HG03196 (cell line): ENCODE results near the gene BPIFB4.
"Not testable (repeated sequence)": the region's sequence is repeated elsewhere in the genome, so short reads cannot be mapped to it uniquely, and the experiment has no call there.

ENCODE experiments used
- ATAC-seq: cut with Tn5 transposase; IDR thresholded peaks from one replicate; pipeline ENCODE4 v1.9.1; 2021; ENCODE audit not compliant: unreplicated experiment

Gene BPIFB4

DNA sequence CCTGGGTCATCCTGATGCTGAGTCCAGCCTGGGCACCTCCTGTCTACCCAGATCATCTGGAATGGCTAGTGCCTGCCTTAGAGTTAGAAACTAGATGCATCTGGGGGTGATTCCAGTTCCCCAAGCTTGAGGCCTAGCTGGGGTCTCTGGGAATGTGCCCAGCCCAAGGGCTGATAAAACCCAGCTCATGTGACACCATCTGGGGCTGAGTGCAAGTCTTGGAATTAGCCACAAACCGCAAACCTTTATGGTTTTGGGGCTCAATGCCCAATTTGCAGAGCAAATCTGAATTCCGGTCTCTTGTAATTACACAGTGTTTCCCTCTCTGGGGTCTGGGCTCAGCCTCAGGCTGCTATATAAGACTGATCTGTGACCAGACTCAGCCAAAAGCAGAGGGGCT is at the start of gene BPIFB4:
Gene BPIFB4 (plus strand): TSS at position 385 of the 400 bp plus-strand sequence. CDS start 1,884 bp downstream, outside the sequence.
- ATAC-seq, result no peak

DNA sequence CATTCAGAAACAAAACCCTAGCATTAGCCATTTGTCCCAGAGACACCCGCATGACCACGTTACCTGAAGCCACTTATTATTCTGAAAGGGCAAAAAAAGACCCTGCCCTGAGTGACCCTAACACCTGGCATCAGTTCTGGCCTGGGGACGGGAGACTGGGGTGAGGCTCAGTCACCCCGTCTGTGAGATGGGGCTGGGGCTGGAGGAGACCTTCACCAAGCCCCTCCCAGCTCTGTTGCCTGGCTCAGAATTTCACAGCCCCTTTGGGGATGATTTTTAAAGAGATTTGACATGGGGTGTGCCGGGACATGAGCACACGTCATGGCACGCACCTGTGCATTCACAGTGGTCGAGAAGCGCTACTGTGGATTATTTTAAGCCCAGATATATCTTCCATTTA is 49.4 kb upstream of the BPIFB4 start:
- no peak for ATAC-seq

DNA sequence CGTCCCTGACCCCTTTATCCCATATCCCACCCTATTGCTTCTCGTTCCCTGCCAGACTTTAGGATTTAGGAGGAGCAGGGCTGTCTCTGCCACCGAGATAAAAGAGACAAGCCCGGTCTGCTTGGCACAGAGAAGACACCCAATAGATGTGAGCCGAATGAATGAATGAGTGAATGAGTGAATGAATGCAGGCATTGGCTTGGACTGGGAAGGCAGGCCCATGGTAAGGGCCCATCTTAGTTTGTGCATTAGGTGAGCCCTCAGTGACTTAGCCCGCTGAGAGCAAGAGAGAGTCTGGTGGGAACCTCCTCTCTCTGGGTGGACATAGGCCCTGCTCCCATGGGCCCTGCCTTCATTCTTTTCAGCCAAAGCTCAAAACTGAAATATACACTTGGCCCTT is 48.9 kb upstream of the BPIFB4 start:
- ATAC-seq, result no peak

DNA sequence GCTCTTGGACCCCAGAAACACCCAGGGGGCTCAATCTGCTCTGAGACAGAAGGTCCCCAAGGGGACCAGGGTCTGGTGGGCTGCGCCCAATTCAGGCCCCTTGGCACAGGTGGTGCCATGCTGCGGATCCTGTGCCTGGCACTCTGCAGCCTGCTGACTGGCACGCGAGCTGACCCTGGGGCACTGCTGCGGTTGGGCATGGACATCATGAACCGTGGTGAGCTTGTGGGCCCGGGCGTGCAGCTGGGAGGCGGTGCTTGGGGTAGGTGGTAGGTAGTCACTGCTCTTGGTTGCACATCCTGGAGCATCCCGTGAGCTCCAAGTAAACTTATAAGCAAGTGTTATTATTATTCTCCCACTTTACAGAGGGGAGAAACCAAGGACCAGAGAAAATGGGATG is 47.9 kb upstream of the BPIFB4 start, which contains the start of gene BPIFB6:
Gene BPIFB6 (plus strand): TSS at position 118 of the 400 bp plus-strand sequence. CDS start 0 bp downstream, at position 118.
- ATAC-seq, result no peak

DNA sequence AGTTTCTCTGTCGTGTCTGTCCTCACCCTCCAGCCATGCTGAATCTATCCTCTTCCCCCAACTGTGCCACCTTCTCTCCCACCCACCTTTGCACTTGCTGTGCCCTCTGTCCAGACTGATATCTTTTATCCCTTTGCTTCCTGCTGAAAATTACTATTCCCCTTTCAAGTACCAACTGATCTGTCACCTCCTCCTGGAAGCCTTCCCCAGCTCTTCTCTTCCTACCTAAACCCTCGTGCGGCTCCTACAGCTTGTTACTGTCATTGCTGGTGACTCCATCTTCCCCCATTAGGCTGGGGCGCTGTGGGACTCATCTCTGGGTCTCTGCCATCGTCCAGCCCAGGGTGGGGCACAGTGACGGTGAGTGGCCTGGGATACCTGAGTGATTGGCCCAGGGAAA is 46.9 kb upstream of the BPIFB4 start:
- ATAC-seq, result no peak

DNA sequence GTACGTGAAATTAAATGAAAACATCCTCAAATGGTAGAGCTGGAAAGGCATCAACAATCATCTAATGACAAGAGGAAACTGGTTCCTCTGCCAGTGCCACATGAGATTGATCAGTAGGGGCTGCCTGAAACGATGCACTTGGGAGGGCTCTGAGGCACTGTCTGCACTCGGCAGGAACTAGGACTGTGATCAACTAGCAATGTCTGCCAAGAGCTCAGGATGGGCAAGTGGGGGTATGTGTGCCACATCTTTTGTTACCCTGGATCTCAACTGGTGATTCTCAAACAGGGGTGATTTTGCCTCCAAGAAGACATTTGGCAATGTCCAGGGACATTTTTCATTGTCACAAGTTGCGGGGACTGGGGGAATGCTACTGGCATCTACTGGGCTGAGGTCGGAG is 46.1 kb upstream of the BPIFB4 start:
- ATAC-seq, result no peak

DNA sequence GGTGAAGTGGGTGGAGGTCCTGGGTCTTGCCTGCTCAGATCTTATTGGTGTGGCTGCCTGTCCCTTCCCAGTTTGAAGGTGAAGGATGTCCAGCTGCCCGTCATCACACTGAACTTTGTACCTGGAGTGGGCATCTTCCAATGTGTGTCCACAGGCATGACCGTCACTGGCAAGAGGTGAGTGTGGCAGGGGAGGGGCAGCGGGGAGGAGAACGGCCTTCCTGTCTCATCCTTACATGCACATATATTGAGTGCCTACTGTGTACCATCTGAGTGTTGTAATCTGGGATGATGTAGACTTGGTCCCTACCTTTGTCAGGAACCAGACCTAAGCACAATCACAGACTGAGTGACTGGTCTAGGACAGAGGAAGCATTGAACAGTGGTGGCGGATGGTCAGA is 45.3 kb upstream of the BPIFB4 start:
- ATAC-seq, result no peak

DNA sequence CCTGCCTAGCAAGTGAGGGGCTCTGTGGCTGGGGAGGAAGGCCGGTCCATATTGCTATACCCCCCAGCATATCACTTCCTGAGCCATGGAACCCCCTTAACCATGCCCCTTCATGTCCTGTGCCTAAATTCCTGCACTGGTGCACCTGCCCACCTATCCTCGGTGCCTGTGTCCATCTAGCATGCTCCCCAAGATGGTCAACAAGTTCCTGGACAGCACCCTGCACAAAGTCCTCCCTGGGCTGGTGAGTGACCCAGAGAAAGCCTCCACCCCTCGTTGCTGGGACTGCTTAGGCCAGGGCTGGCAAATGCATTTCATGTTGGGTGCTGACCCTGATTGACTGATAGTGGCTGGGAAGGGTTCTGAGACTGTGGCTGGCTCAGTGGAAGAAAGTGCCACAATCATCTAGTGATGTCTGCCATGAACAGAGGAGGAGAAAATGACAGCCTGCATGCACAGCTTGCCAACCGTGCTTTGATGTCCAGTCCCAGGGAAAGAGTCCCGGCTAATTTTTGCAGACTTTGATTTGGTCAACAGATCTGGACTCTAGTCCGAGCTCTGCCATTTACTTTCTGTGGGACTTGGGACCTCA is 44.4 kb upstream of the BPIFB4 start:
- ATAC-seq, result no peak

DNA sequence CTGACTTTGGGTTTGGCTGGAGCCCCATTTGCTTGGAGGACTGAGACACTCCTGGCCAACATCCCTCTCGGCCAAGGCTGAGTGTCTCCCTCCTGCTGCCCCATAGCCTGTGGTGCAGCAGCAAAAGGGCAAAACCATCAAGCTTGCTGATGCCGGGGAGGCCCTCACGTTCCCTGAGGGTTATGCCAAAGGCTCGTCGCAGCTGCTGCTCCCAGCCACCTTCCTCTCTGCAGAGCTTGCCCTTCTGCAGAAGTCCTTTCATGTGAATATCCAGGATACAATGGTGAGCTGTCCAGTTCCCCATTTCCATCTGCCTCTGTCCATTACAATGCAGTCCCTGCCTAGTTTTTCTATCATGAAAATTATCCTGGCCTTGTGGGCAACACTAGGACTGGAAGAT is 42.0 kb upstream of the BPIFB4 start:
- ATAC-seq, result no peak

DNA sequence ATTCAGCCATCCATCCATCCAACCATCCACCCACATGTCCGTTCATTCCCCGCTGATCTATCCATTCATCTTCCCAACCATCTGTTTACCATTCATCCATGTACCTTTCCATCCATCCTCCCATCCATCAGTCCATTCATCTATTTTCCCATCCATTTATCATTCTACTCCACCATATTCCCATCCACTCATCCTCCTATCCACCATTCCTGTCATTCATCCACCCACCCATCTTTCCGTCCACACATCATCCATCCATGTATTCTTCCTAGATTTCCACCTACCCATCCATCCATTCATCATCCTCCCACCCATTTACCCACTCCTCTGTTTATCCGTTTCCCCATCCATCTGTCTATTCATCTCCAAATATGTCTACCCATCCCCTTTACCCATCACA is 41.2 kb upstream of the BPIFB4 start:
- no peak for ATAC-seq

DNA sequence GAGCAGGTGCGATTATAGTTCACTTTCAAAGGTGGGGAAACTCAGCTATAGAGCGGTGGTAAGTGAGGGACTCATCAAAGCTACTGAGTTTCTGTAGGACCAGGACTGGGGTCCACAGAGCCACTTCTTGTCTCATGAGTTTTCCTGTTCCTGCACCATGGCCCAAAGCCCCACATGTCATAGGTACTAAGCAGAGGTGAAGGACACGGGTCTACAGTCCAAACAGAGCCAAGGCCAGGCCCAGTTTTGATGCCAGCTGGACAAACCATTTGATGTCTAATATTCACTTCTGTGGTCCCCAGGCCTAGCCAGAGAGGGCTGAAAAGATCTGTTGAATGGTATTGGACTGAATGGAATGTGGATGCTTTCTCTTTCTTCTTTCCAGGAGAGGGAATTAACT is 37.0 kb upstream of the BPIFB4 start:
- no peak for ATAC-seq

DNA sequence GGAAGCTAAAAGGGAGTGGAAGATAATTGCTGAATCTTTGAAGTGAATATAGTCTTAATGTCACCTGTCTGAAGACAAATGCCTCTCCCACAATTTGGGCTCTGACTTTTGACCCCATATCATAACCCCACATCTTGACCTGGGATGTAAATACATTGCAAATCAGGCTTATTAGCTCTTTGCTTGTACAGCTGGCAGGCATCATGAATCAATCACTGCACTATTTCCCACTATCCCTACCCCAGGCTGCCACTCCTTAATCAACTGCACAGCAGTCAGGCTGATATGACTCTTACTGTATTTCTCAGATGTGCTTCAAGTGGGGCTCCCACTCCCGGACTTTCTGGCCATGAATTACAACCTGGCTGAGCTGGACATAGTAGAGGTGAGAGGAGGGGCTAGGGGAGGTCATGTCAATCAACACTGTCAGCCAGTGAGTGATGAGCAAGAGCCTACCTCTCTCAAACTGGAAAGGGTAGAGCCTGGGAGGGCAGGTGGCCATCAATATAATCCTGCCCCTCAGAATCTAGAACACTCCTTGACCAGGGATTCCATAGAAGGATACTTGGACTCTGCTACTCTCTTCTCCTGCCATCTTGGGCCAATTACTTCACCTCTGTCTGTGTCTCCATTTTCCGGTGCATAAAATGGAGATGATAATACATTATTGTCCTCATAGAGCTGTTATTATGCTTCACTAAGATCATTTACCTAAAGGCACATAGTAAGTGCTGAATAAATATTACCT is 36.3 kb upstream of the BPIFB4 start:
- ATAC-seq, result no peak

DNA sequence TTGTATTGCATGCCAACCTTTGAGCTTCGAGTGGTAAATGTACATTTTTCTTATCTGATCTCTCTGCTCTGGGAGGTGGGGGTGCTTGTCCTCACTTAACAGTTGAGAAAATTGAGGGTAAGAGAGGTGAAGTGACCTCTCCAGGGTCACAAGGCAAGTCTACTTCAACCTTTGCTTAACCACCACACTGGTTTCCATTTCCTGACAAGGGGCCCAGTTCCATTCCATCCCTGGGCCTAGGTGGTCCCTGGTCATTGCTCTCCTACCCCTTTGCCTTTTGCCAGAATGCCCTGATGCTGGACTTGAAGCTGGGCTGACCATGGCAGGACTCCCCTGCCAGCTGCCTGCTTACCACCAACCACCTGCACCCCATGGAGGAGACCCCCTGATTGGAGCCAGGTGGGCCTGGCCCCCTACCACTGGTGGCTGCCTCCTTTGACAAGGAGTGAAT is 35.7 kb upstream of the BPIFB4 start:
- no peak for ATAC-seq

DNA sequence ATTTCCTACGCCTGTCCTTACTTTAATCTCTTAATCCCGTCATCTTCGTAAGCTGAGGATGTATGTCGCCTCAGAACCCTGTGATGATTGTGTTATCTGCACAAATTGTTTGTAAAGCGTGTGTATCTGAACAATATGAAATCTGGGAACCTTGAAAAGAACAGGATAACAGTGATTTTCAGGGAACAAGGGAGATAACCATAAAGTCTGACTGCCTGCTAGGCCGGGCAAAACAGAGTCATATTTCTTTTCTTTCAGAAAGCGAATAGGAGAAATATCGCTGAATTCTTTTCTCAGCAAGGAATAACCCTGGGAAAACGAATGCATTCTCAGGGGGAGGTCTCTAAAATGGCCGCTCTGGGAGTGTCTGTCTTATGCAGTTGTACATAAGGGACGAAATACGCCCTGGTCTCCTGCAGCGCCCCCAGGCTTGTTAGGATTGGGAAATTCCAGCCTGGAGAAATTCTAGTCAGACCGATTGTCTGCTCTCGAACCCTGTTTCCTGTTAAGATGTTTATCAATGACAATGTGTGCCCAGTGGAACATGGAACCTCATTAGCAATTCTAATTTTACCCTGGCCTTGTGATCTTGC is 34.2 kb upstream of the BPIFB4 start:
- ATAC-seq, result not testable (repeated sequence)

DNA sequence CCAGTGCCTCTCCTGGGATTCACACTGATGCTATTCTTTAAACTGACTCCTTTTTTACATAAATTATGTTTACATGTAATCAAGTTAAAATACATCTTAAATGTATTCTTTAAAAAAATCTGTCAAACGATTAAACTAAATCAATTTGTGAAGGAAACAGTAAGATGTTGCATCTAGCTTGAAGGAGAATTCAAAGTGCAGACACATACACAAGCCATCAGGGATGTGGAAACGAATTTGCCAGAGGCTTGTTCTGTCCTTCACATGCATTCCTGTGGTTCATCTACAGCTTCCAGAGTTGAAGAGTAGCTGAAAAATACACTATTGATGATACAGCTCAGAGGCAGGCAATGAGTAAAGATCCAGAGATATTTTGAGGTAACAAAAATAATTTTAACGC is 33.0 kb upstream of the BPIFB4 start:
- no peak for ATAC-seq

DNA sequence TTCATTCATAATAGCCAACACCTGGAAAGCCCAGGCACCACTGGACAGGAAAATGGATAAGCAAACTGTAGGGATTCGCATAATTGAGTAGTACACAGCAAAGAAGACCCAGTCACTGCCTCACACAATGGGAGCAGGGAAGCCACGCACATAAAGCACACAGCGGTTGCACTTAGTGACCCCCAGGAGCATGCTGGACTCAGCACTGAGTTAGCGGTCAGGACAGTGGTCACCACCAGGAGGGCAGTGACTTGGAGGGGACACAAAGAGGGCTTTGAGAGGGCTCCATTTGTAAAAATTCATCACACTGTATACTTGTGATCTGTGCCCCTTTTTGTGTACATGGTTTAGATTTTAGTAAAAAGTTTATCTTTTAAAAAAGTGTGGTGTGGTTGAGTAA is 28.1 kb upstream of the BPIFB4 start:
- ATAC-seq, result no peak

DNA sequence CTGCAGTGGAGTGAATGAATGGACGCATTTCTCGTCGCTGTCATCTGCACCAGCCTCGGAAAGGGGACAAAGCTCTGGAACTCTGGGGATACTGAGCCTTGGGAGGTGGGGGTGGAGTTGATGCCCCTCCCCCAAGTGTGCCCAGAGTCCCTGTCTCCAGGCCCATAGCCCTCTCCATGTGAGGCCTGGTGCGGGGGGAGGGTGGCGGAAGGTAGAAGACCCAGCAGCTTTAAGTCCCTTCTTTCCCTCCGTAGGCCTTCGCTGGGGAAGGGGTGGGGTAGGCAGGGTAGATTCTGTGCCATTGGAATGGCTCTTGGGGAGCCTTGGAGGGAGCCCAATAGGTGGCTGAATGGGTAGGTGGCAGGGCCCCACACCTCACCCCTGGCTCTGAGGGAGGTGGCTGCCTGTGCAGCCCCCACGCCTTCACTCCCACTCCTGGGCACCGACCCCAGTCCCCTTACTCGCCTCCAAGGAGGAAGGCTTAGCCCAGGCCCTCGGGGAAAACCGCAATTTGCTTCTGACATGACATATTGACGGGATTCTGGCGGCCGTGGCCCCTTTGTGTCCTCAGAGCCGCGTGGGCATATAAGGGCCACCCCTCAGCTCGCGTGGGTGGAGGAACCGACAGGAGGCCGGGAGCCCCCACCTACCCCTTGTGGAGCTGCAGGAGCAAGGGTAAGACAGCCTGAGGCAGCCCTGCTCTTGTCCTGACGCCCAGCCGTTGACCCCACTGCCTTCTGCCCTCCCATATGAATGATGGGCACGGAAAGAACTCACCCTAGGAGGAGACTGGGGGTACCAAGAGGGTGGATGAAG is 25.9 kb upstream of the BPIFB4 start, which contains the start of gene BPIFB3:
Gene BPIFB3 (plus strand): TSS at position 613 of the 816 bp plus-strand sequence. CDS start 1,533 bp downstream, outside the sequence.
- no peak for ATAC-seq

DNA sequence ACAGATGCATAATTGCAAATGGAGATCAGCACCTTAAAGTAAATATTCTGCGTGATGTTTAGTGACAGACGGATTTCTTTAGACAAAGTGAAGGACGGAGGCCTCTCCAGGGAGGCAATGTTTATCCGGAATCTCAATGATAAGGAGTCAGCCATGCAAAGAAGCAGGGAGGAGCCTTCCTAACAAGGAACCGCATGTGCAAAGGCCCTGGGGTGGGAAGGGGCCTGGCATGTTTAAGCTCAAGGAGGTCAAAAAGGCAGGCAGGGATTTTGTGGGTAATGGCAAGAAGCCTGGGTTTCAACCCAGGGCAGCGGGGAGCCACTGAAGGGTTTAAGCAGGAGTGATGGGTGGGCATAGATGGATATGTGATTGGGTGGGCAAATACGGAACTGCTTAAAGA is 25.1 kb upstream of the BPIFB4 start:
- ATAC-seq, result no peak

DNA sequence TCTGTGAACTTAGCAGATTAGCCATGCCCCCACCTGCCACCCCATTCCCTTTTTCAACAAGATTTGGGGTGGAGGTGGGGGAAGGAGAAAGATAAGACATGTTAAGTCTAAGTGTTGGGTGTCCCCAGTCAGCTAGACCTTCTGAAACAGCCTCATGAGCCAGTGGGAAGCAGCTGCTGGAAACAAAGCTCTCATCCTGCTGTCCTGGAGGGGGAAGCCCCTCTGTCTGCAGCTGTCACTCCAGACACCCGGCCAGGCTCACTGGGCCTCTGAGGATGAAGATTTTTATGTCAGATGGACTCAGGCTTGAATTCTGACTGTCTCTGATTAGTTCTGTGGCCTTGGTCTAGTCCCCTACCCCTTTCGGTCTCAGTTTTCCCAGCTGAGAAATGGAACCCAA is 24.7 kb upstream of the BPIFB4 start:
- no peak for ATAC-seq

DNA sequence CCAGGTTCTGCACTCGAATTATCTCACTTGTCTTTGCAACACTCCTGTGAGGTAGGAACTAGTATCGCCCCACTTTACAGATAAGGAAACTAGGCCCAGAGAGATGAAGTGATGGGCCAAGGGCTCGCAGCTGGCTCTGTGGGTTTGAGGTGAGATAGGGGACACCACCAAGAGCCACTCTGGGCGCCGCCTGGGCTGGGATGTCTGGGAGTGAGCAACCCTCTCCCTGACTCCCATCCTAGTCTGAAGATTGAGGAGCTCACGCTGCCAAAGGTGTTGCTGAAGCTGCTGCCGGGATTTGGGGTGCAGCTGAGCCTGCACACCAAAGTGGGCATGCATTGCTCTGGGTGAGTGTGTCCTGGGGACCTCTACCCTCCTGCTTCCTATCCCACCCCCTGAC is 20.3 kb upstream of the BPIFB4 start:
- no peak for ATAC-seq

DNA sequence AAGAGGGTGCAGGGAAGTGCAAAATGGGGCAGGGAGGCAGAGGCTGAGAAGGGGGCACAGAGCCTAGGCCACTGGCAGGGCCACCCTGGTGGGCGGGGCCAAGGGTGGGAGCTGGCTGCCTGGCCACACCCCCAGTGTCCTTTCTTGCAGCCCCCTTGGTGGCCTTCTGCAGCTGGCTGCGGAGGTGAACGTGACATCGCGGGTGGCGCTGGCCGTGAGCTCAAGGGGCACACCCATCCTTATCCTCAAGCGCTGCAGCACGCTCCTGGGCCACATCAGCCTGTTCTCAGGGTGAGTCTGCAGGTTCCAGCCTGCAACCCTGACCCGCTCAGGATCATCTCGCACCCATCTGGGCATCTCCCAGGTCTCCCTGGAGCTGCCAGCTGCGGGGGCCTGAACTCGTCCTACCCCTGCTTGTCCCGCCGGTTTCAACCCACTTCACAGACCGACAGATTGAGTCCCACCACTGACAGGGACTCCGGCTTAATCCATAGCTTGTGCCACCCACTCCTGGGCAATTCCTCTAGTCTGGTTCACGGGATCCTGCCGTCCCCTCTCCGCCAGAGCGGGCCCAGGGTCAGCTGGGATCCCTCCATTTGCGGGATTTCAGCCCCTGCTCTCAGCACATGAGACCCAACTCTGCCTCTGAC is 19.6 kb upstream of the BPIFB4 start:
- ATAC-seq, result no peak
